ENCODE data around the gene SRCIN1. TPM values are rescaled to one million over a fixed set of nuclear protein-coding genes. Genes with fewer than 3 reads are reported as not detected.
A peak's percentile ranks its signal among the peaks of the same experiment; 100 is the strongest.

The SRCIN1 gene
- total RNA-seq, 2 donors from 2014 or later = 2.4 to 4.8 TPM

GRCh38 chr17:38508954-38509771, 96.6 kb downstream of the SRCIN1 start:
- H3K27me3 ChIP-seq (replicated peaks; ENCODE audit: insufficient read depth) = no peaks in the 10 kb centered on the region

DNA sequence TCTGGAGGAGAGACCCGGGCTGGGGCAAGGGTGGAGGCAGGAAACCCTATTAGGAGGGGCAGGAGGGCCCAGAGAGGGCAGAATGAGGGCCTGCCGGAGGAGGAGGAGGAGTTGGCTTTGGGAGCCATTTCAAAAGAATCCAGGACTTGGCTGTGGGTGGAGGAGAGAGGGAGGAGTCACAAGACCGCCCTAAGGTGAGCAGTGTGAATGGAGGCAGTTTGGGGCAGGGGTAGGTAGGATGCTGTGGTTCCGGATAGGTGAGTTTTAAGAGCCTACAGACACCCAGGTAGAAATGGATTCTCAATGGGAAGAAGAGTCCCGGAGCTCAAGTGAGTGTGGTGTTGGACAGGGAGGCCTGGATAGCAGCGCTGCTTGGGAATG, 97.2 kb downstream of the SRCIN1 start:
- 68% methylated on average over 6 of the region's 6 CpGs for WGBS
- DNase-seq (ENCODE audit: low spot score) = no peak
- no peak overlapping the region for H3K4me3 ChIP-seq
- H3K36me3 ChIP-seq = no peaks in the 10 kb centered on the region
- H3K4me1 ChIP-seq (replicated peaks) = no peaks in the 10 kb centered on the region
- no peaks in the 10 kb centered on the region for H3K27me3 ChIP-seq (replicated peaks; ENCODE audit: insufficient read depth)
- intact Hi-C loops (cut with DNase I) = no loop called here
- H3K9me3 ChIP-seq = no peaks in the 10 kb centered on the region
- H3K27ac ChIP-seq = no peak overlapping the region
- TF ChIP-seq, protein P1, sequence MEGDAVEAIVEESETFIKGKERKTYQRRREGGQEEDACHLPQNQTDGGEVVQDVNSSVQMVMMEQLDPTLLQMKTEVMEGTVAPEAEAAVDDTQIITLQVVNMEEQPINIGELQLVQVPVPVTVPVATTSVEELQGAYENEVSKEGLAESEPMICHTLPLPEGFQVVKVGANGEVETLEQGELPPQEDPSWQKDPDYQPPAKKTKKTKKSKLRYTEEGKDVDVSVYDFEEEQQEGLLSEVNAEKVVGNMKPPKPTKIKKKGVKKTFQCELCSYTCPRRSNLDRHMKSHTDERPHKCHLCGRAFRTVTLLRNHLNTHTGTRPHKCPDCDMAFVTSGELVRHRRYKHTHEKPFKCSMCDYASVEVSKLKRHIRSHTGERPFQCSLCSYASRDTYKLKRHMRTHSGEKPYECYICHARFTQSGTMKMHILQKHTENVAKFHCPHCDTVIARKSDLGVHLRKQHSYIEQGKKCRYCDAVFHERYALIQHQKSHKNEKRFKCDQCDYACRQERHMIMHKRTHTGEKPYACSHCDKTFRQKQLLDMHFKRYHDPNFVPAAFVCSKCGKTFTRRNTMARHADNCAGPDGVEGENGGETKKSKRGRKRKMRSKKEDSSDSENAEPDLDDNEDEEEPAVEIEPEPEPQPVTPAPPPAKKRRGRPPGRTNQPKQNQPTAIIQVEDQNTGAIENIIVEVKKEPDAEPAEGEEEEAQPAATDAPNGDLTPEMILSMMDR (IDR thresholded peaks at IDR 0.05) = no peak
- TF ChIP-seq POLR2A (IDR thresholded peaks at IDR 0.05) (no peak), POLR2AphosphoS5 (IDR thresholded peaks at IDR 0.05) (no peak)

More at GRCh38 chr17:38508954-38509771, 96.6 kb downstream of the SRCIN1 start:
- no peak overlapping the region for H3K27ac ChIP-seq
- intact Hi-C loops (cut with DNase I) = no loop called here
- no peaks in the 10 kb centered on the region for H3K4me1 ChIP-seq (replicated peaks)
- WGBS = 49% methylated on average over 26 of the region's 27 CpGs
- TF ChIP-seq POLR2A (IDR thresholded peaks at IDR 0.05) (no peak), POLR2AphosphoS5 (IDR thresholded peaks at IDR 0.05) (no peak)
- TF ChIP-seq, protein P1 (IDR thresholded peaks at IDR 0.05) = peak in 3 of 4 experiments; percentile 35 to 63 (median 37)
- no peaks in the 10 kb centered on the region for H3K36me3 ChIP-seq
- H3K4me3 ChIP-seq = no peak overlapping the region
- no peaks in the 10 kb centered on the region for H3K9me3 ChIP-seq
- DNase-seq (ENCODE audit: low spot score) = peak; percentile 59

DNA sequence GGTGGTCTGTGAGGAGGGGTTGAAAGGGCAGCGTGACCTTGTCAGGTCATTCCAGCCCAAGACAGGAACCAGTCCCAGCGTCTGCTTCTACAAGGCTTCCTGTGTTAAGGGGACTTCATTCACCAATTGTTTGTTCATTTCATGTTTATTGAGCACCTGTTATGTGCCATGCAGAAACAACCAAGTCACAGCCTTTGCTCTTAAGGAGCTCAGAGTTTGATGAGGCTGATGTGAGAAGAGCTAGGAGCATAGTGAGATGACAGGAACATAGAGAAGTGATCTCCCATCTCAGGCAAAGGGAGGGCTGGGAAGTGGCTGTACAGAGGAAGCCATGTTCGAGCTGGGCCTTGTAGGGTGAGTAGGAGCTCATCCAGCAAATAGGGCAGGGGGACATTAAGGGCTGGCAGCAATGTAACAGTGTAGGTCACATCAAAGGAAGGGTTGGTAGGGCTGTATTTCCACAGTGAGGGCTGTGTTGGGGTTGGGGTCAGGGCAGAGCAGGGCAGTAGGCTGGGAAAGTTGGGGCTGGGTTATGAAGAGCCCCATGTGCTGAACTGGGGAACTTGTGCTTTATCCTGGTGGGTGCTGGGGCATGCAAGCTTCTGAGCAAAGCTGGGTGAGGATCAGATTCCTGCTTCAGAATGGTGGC, 97.7 kb downstream of the SRCIN1 start:
- WGBS = 90% methylated on average over 3 of the region's 3 CpGs
- TF ChIP-seq POLR2AphosphoS5 (IDR thresholded peaks at IDR 0.05) (no peak), POLR2A (IDR thresholded peaks at IDR 0.05) (no peak)
- TF ChIP-seq, protein P1 (IDR thresholded peaks at IDR 0.05) = no peak
- intact Hi-C loops (cut with DNase I) = no loop called here

GRCh38 chr17:38507436-38507835, 98.3 kb downstream of the SRCIN1 start:
- intact Hi-C loops (cut with DNase I) = no loop called here
- WGBS = 70% methylated on average over 3 of the region's 3 CpGs
- no peak for DNase-seq (ENCODE audit: low spot score)
- H3K4me3 ChIP-seq = no peak overlapping the region
- H3K36me3 ChIP-seq = no peaks in the 10 kb centered on the region
- H3K9me3 ChIP-seq = no peaks in the 10 kb centered on the region
- TF ChIP-seq, protein P1 (IDR thresholded peaks at IDR 0.05) = no peak
- no peak for TF ChIP-seq POLR2A (IDR thresholded peaks at IDR 0.05)
- TF ChIP-seq POLR2AphosphoS5 (IDR thresholded peaks at IDR 0.05) = no peak
- H3K27ac ChIP-seq = no peak overlapping the region
- H3K27me3 ChIP-seq (replicated peaks; ENCODE audit: insufficient read depth) = no peaks in the 10 kb centered on the region
- H3K4me1 ChIP-seq (replicated peaks) = no peaks in the 10 kb centered on the region

More for the DNA sequence above, 97.7 kb downstream of the SRCIN1 start:
- Histone ChIP-seq H3K27me3 (replicated peaks; ENCODE audit: insufficient read depth) (no peaks in the 10 kb centered on the region), H3K36me3 (no peaks in the 10 kb centered on the region), H3K27ac (no peak overlapping the region), H3K9me3 (no peaks in the 10 kb centered on the region), H3K4me1 (replicated peaks) (no peaks in the 10 kb centered on the region), H3K4me3 (no peak overlapping the region)
- DNase-seq (ENCODE audit: low spot score) = no peak
